Ascending aorta (tissue), 2 donors: Measurements from ENCODE around the gene PLEKHG5. TPM values are rescaled to one million over a fixed set of nuclear protein-coding genes. Genes with fewer than 3 reads are reported as not detected.

ENCODE experiments used
- DNase-seq, 2 donors: peaks; one replicate each; pipeline ENCODE4 v3.0.0-alpha.2; 2019; ENCODE audit warnings: low spot score in 2 of 2
- H3K27ac ChIP-seq, 2 donors: fragments of 200-600 bp; sonication (generic); one replicate each; pipeline ENCODE4 v1.5.1; 2016 to 2017; ENCODE audit warnings: mild to moderate bottlenecking in 1 of 2
- H3K27me3 ChIP-seq: fragments of 200-600 bp; sonication (generic); one replicate; pipeline ENCODE4 v1.5.1; 2017
- H3K36me3 ChIP-seq, 2 donors: fragments of 200-600 bp; sonication (generic); one replicate each; pipeline ENCODE4 v1.5.1; 2016
- H3K4me1 ChIP-seq, 2 donors: fragments of 200-600 bp; sonication (generic); one replicate each; pipeline ENCODE4 v1.5.1; 2016 to 2017; ENCODE audit warnings: mild to moderate bottlenecking in 1 of 2
- H3K4me3 ChIP-seq, 2 donors: fragments of 200-600 bp; sonication (generic); one replicate each; pipeline ENCODE4 v1.5.1; 2016 to 2017; ENCODE audit warnings: mild to moderate bottlenecking in 1 of 2
- H3K9me3 ChIP-seq, 2 donors: fragments of 200-600 bp; sonication (generic); one replicate each; pipeline ENCODE4 v1.5.1; 2016
- CTCF ChIP-seq, 3 experiments: fragments of 200-600 bp in 2 of 3; fragments of 450-650 bp in 1 of 3; sonication (generic) in 2 of 3; IDR thresholded peaks; one replicate each; pipeline ENCODE4 v1.5.1; 2016 to 2019; ENCODE audit warnings: antibody characterized with exemption in 3 of 3, mild to moderate bottlenecking in 1 of 3, moderate library complexity in 1 of 3
- intact Hi-C: fragments of 100-400 bp; cut with DNase I; formaldehyde crosslinking; loops from one replicate; pipeline ENCODE4 v1.15.1; 2023
- total RNA-seq: library from RNA; depleted of rRNA; stranded (reverse); fragments of >200 nt; gene quantifications from one replicate; pipeline ENCODE4 v1.1.0, GENCODE V29; 2016

PLEKHG5 gene
- total RNA-seq, 1 donor from 2014 or later = 11.4 TPM

- Histone ChIP-seq H3K36me3 (no peaks in the 10 kb centered on the region), H3K4me1 (no peaks in the 10 kb centered on the region), H3K9me3 (no peaks in the 10 kb centered on the region), H3K27me3 (no peaks in the 10 kb centered on the region), H3K27ac (peak overlapping the region in 1 of 2 donors; percentile 41), H3K4me3 (no peak overlapping the region)
- DNase-seq = no peak
- TF ChIP-seq CTCF (IDR thresholded peaks at IDR 0.05) = no peak
- intact Hi-C loops = no loop called here
These were observed 21.9 kb upstream of the PLEKHG5 start for GRCh38 chr1:6513320-6513801.

GRCh38 chr1:6512908-6513280 lies 21.4 kb upstream of the PLEKHG5 start:
- H3K9me3 ChIP-seq = no peaks in the 10 kb centered on the region
- no peak overlapping the region for H3K4me3 ChIP-seq
- intact Hi-C loops = no loop called here
- peak overlapping the region in 1 of 2 donors; percentile 41 for H3K27ac ChIP-seq
- TF ChIP-seq CTCF (IDR thresholded peaks at IDR 0.05) = no peak
- no peak for DNase-seq
- no peaks in the 10 kb centered on the region for H3K4me1 ChIP-seq
- H3K27me3 ChIP-seq = no peaks in the 10 kb centered on the region
- H3K36me3 ChIP-seq = no peaks in the 10 kb centered on the region

- no peaks in the 10 kb centered on the region for H3K9me3 ChIP-seq
- intact Hi-C loops = no loop called here
- DNase-seq = no peak
- no peak overlapping the region for H3K4me3 ChIP-seq
- no peaks in the 10 kb centered on the region for H3K36me3 ChIP-seq
- H3K4me1 ChIP-seq = peaks cover 3 to 4% of the 10 kb centered on the region in 2 donors
- H3K27me3 ChIP-seq = no peaks in the 10 kb centered on the region
- TF ChIP-seq CTCF (IDR thresholded peaks at IDR 0.05) = no peak
- no peak overlapping the region for H3K27ac ChIP-seq
These were observed 20.9 kb upstream of the PLEKHG5 start for GRCh38 chr1:6512245-6512907.

- H3K36me3 ChIP-seq = no peaks in the 10 kb centered on the region
- intact Hi-C loops = no loop called here
- no peaks in the 10 kb centered on the region for H3K9me3 ChIP-seq
- no peaks in the 10 kb centered on the region for H3K27me3 ChIP-seq
- no peak overlapping the region for H3K4me3 ChIP-seq
- H3K4me1 ChIP-seq = peaks cover 6 to 8% of the 10 kb centered on the region in 2 donors
- no peak for TF ChIP-seq CTCF (IDR thresholded peaks at IDR 0.05)
- DNase-seq = no peak
- H3K27ac ChIP-seq = no peak overlapping the region
These were observed 20.2 kb upstream of the PLEKHG5 start for GRCh38 chr1:6511561-6512244.

GRCh38 chr1:6511056-6511455 lies 19.6 kb upstream of the PLEKHG5 start:
- intact Hi-C loops = no loop called here
- Histone ChIP-seq H3K27ac (no peak overlapping the region), H3K9me3 (no peaks in the 10 kb centered on the region), H3K4me3 (no peak overlapping the region), H3K27me3 (no peaks in the 10 kb centered on the region), H3K36me3 (no peaks in the 10 kb centered on the region), H3K4me1 (peaks cover 6 to 8% of the 10 kb centered on the region in 2 donors)
- no peak for DNase-seq
- no peak for TF ChIP-seq CTCF (IDR thresholded peaks at IDR 0.05)
